Neural progenitor cell (in vitro differentiated cells): ENCODE results near the gene LGALS16. TPM values are rescaled to one million over a fixed set of nuclear protein-coding genes. Genes with fewer than 3 reads are reported as not detected.

Experiments used
- DNase-seq: peaks from one replicate; pipeline ENCODE4 v3.0.0-alpha.2; 2016; ENCODE audit warnings: low spot score
- H2AFZ ChIP-seq: fragments of 200-600 bp; sonication (generic); replicated peaks from 2 replicates; pipeline ENCODE4 v1.6.1; 2016; ENCODE audit warnings: antibody characterized with exemption
- H3F3A ChIP-seq: fragments of 200-600 bp; sonication (generic); 2 replicates; pipeline ENCODE4 v1.6.1; 2016; ENCODE audit warnings: antibody characterized with exemption, low read depth
- H3K27ac ChIP-seq: fragments of 200-600 bp; sonication (generic); 2 replicates; pipeline ENCODE4 v1.5.1; 2016; ENCODE audit warnings: mild to moderate bottlenecking
- H3K27me3 ChIP-seq: fragments of 200-600 bp; sonication (generic); 2 replicates; pipeline ENCODE4 v1.6.1; 2016; ENCODE audit warnings: mild to moderate bottlenecking, moderate library complexity
- H3K36me3 ChIP-seq: fragments of 200-600 bp; sonication (generic); 2 replicates; pipeline ENCODE4 v1.5.1; 2016
- H3K4me1 ChIP-seq: fragments of 200-600 bp; sonication (generic); 2 replicates; pipeline ENCODE4 v1.6.1; 2016; ENCODE audit warnings: mixed run types
- H3K4me2 ChIP-seq: fragments of 200-600 bp; sonication (generic); 2 replicates; pipeline ENCODE4 v1.6.1; 2016
- H3K4me3 ChIP-seq: fragments of 200-600 bp; sonication (generic); 2 replicates; pipeline ENCODE4 v1.5.1; 2016
- H3K79me2 ChIP-seq: fragments of 200-600 bp; sonication (generic); 2 replicates; pipeline ENCODE4 v1.6.1; 2016; ENCODE audit warnings: low read depth
- H3K9ac ChIP-seq: fragments of 200-600 bp; sonication (generic); 2 replicates; pipeline ENCODE4 v1.6.1; 2016
- H3K9me3 ChIP-seq: fragments of 200-600 bp; sonication (generic); 2 replicates; pipeline ENCODE4 v1.5.1; 2016; ENCODE audit warnings: low read depth
- H4K20me1 ChIP-seq: fragments of 200-600 bp; sonication (generic); 2 replicates; pipeline ENCODE4 v1.6.1; 2016; ENCODE audit warnings: low read depth
- H3K27ac Mint-ChIP-seq: 3 replicates; pipeline ENCODE4 v1.8.0; 2021; ENCODE audit warnings: mixed read lengths
- H3K27me3 Mint-ChIP-seq: 2 replicates; pipeline ENCODE4 v1.8.0; 2022; ENCODE audit warnings: low read depth, mild to moderate bottlenecking, inconsistent platforms, moderate library complexity, mixed read lengths; ENCODE audit not compliant: insufficient read depth
- H3K36me3 Mint-ChIP-seq: 3 replicates; pipeline ENCODE4 v1.8.0; 2021; ENCODE audit warnings: mixed read lengths
- H3K4me1 Mint-ChIP-seq: 3 replicates; pipeline ENCODE4 v1.8.0; 2021; ENCODE audit warnings: mixed read lengths
- H3K4me3 Mint-ChIP-seq: 3 replicates; pipeline ENCODE4 v1.8.0; 2021; ENCODE audit warnings: mild to moderate bottlenecking, moderate library complexity, mixed read lengths
- H3K9me3 Mint-ChIP-seq: 3 replicates; pipeline ENCODE4 v1.8.0; 2020; ENCODE audit warnings: mixed read lengths
- EZH2 ChIP-seq: fragments of 200-600 bp; sonication (generic); IDR thresholded peaks from 2 replicates; pipeline ENCODE4 v1.6.1; 2017; ENCODE audit warnings: antibody characterized with exemption, mild to moderate bottlenecking, moderate library complexity
- EZH2phosphoT487 ChIP-seq: fragments of 200-600 bp; sonication (generic); IDR thresholded peaks from 2 replicates; pipeline ENCODE4 v1.6.1; 2017; ENCODE audit warnings: antibody characterized with exemption
- total RNA-seq: library from RNA; depleted of rRNA; stranded (reverse); fragments of >200 nt; gene quantifications from 2 replicates; pipeline ENCODE4 v1.2.3, GENCODE V29; 2015; ENCODE audit warnings: low replicate concordance
- TF ChIP-seq, protein P1 (sequence below): fragments of 200-600 bp; sonication (generic); IDR thresholded peaks from 2 replicates; pipeline ENCODE4 v1.5.1; 2017; ENCODE audit warnings: antibody characterized with exemption, mild to moderate bottlenecking

LGALS16 gene
- total RNA-seq, 1 donor from 2014 or later: not detected

DNA sequence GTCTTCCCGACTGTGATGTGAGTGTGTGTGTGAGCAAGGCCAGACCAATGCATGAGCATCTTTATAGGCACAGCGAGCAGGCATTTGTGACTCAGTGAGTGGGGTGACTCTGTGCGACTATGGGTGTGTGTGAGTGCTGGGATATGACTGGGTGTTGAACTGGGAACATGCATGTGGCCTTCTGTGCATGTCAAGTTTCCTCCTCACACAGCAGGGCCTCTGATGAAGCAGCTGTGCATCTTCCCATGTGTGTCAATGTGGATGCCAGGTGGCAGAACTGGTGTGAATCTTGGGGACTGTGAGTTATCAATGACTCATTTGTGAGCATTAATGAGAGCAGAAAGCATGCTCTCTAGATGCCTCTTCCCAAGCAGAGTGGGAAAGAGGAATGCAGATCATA, 36.5 kb downstream of the LGALS16 start:
- H3K27ac Mint-ChIP-seq: no peak overlapping the region
- H3K4me1 Mint-ChIP-seq: no peaks in the 10 kb centered on the region
- no peak for DNase-seq
- H3K9me3 Mint-ChIP-seq: no peaks in the 10 kb centered on the region
- H3K27ac ChIP-seq: no peak overlapping the region
- no peaks in the 10 kb centered on the region for H3K4me1 ChIP-seq
- no peaks in the 10 kb centered on the region for H3K36me3 Mint-ChIP-seq
- H4K20me1 ChIP-seq: no peaks in the 10 kb centered on the region
- no peaks in the 10 kb centered on the region for H3F3A ChIP-seq
- H2AFZ ChIP-seq: no peak overlapping the region
- H3K4me2 ChIP-seq: no peak overlapping the region
- no peak overlapping the region for H3K9ac ChIP-seq
- H3K9me3 ChIP-seq: no peaks in the 10 kb centered on the region
- no peaks in the 10 kb centered on the region for H3K79me2 ChIP-seq
- H3K4me3 ChIP-seq: no peak overlapping the region
- H3K27me3 Mint-ChIP-seq: peaks cover 2% of the 10 kb centered on the region
- H3K4me3 Mint-ChIP-seq: no peak overlapping the region
- no peaks in the 10 kb centered on the region for H3K27me3 ChIP-seq
- no peaks in the 10 kb centered on the region for H3K36me3 ChIP-seq
- no peak for TF ChIP-seq EZH2
- no peak for TF ChIP-seq EZH2phosphoT487
- TF ChIP-seq, protein P1, sequence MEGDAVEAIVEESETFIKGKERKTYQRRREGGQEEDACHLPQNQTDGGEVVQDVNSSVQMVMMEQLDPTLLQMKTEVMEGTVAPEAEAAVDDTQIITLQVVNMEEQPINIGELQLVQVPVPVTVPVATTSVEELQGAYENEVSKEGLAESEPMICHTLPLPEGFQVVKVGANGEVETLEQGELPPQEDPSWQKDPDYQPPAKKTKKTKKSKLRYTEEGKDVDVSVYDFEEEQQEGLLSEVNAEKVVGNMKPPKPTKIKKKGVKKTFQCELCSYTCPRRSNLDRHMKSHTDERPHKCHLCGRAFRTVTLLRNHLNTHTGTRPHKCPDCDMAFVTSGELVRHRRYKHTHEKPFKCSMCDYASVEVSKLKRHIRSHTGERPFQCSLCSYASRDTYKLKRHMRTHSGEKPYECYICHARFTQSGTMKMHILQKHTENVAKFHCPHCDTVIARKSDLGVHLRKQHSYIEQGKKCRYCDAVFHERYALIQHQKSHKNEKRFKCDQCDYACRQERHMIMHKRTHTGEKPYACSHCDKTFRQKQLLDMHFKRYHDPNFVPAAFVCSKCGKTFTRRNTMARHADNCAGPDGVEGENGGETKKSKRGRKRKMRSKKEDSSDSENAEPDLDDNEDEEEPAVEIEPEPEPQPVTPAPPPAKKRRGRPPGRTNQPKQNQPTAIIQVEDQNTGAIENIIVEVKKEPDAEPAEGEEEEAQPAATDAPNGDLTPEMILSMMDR: no peak

GRCh38 chr19:39692822-39693221, 37.1 kb downstream of the LGALS16 start:
- peaks cover 1% of the 10 kb centered on the region for H3K4me1 ChIP-seq
- no peak overlapping the region for H3K9ac ChIP-seq
- Mint-ChIP-seq H3K27ac (no peak overlapping the region), H3K4me1 (no peaks in the 10 kb centered on the region), H3K9me3 (no peaks in the 10 kb centered on the region), H3K4me3 (no peak overlapping the region), H3K27me3 (peaks cover 2% of the 10 kb centered on the region), H3K36me3 (no peaks in the 10 kb centered on the region)
- H4K20me1 ChIP-seq: no peaks in the 10 kb centered on the region
- no peaks in the 10 kb centered on the region for H3K36me3 ChIP-seq
- no peak overlapping the region for H3K27ac ChIP-seq
- H3F3A ChIP-seq: no peaks in the 10 kb centered on the region
- H3K4me3 ChIP-seq: no peak overlapping the region
- no peak for DNase-seq
- H3K79me2 ChIP-seq: no peaks in the 10 kb centered on the region
- no peaks in the 10 kb centered on the region for H3K9me3 ChIP-seq
- no peak overlapping the region for H2AFZ ChIP-seq
- H3K27me3 ChIP-seq: no peaks in the 10 kb centered on the region
- TF ChIP-seq EZH2phosphoT487 (no peak), EZH2 (no peak)
- TF ChIP-seq, protein P1: no peak
- no peak overlapping the region for H3K4me2 ChIP-seq

GRCh38 chr19:39695759-39696158, 40.0 kb downstream of the LGALS16 start:
- Histone ChIP-seq H4K20me1 (no peaks in the 10 kb centered on the region), H3K4me1 (peaks cover 6% of the 10 kb centered on the region), H3K79me2 (no peaks in the 10 kb centered on the region), H3K27me3 (no peaks in the 10 kb centered on the region), H3K4me2 (no peak overlapping the region), H3F3A (no peaks in the 10 kb centered on the region), H3K4me3 (no peak overlapping the region), H3K27ac (no peak overlapping the region), H3K9me3 (no peaks in the 10 kb centered on the region), H3K36me3 (no peaks in the 10 kb centered on the region), H2AFZ (no peak overlapping the region), H3K9ac (no peak overlapping the region)
- no peak for DNase-seq
- Mint-ChIP-seq H3K9me3 (no peaks in the 10 kb centered on the region), H3K27ac (no peak overlapping the region), H3K36me3 (no peaks in the 10 kb centered on the region), H3K27me3 (peaks cover 2% of the 10 kb centered on the region), H3K4me3 (no peak overlapping the region), H3K4me1 (no peaks in the 10 kb centered on the region)
- TF ChIP-seq, protein P1: no peak
- TF ChIP-seq EZH2 (no peak), EZH2phosphoT487 (no peak)
